ENCODE measurements around the gene TBCD. TPM values are rescaled to one million over a fixed set of nuclear protein-coding genes. Genes with fewer than 3 reads are reported as not detected.

TBCD gene
- total RNA-seq, 2 donors from 2014 or later: 64.0 to 123 TPM

GRCh38 chr17:82720204-82720603, 31.7 kb upstream of the TBCD start:
- Histone ChIP-seq H3K27ac (no peak overlapping the region), H3K36me3 (peaks cover 5% of the 10 kb centered on the region in 2 donors), H3K4me3 (no peak overlapping the region), H3K27me3 (replicated peaks; ENCODE audit: insufficient read depth) (no peaks in the 10 kb centered on the region), H3K9me3 (no peaks in the 10 kb centered on the region), H3K4me1 (replicated peaks) (peaks cover 7% of the 10 kb centered on the region)
- intact Hi-C loops (cut with DNase I): no loop called here
- no peak for TF ChIP-seq POLR2A (IDR thresholded peaks at IDR 0.05)
- no peak for TF ChIP-seq POLR2AphosphoS5 (IDR thresholded peaks at IDR 0.05)
- no peak for TF ChIP-seq CTCF (IDR thresholded peaks at IDR 0.05)
- 93% methylated on average over 19 of the region's 19 CpGs for WGBS
- DNase-seq (ENCODE audit: low spot score): no peak

GRCh38 chr17:82722341-82723013, 29.4 kb upstream of the TBCD start:
- peaks cover 5% of the 10 kb centered on the region for H3K4me1 ChIP-seq (replicated peaks)
- TF ChIP-seq POLR2A (IDR thresholded peaks at IDR 0.05): no peak
- TF ChIP-seq POLR2AphosphoS5 (IDR thresholded peaks at IDR 0.05): no peak
- no peak for TF ChIP-seq CTCF (IDR thresholded peaks at IDR 0.05)
- no peak overlapping the region for H3K27ac ChIP-seq
- no peak overlapping the region for H3K4me3 ChIP-seq
- H3K9me3 ChIP-seq: no peaks in the 10 kb centered on the region
- intact Hi-C loops (cut with DNase I): no loop called here
- no peaks in the 10 kb centered on the region for H3K27me3 ChIP-seq (replicated peaks; ENCODE audit: insufficient read depth)
- H3K36me3 ChIP-seq: peaks cover 5 to 13% of the 10 kb centered on the region in 2 donors
- DNase-seq (ENCODE audit: low spot score): no peak
- 84% methylated on average over 19 of the region's 19 CpGs for WGBS

GRCh38 chr17:82723169-82723807, 28.6 kb upstream of the TBCD start:
- 91% methylated on average over 26 of the region's 26 CpGs for WGBS
- Histone ChIP-seq H3K4me1 (replicated peaks) (no peaks in the 10 kb centered on the region), H3K9me3 (no peaks in the 10 kb centered on the region), H3K4me3 (no peak overlapping the region), H3K27me3 (replicated peaks; ENCODE audit: insufficient read depth) (no peaks in the 10 kb centered on the region), H3K27ac (no peak overlapping the region), H3K36me3 (peaks cover 5 to 14% of the 10 kb centered on the region in 2 donors)
- no peak for DNase-seq (ENCODE audit: low spot score)
- intact Hi-C loops (cut with DNase I): no loop called here
- TF ChIP-seq POLR2AphosphoS5 (IDR thresholded peaks at IDR 0.05): no peak
- TF ChIP-seq POLR2A (IDR thresholded peaks at IDR 0.05): no peak
- no peak for TF ChIP-seq CTCF (IDR thresholded peaks at IDR 0.05)

GRCh38 chr17:82726427-82726826, 25.4 kb upstream of the TBCD start:
- intact Hi-C loops (cut with DNase I): no loop called here
- no peak overlapping the region for H3K27ac ChIP-seq
- H3K4me3 ChIP-seq: no peak overlapping the region
- no peaks in the 10 kb centered on the region for H3K27me3 ChIP-seq (replicated peaks; ENCODE audit: insufficient read depth)
- no peak for TF ChIP-seq POLR2AphosphoS5 (IDR thresholded peaks at IDR 0.05)
- no peak for TF ChIP-seq POLR2A (IDR thresholded peaks at IDR 0.05)
- TF ChIP-seq CTCF (IDR thresholded peaks at IDR 0.05): no peak
- no peaks in the 10 kb centered on the region for H3K4me1 ChIP-seq (replicated peaks)
- WGBS: 97% methylated on average over 10 of the region's 10 CpGs
- no peaks in the 10 kb centered on the region for H3K9me3 ChIP-seq
- peaks cover 0 to 9% of the 10 kb centered on the region in 2 donors for H3K36me3 ChIP-seq
- no peak for DNase-seq (ENCODE audit: low spot score)
